K562 (cell line): ENCODE results near the gene CTNS. TPM values are rescaled to one million over a fixed set of nuclear protein-coding genes. Genes with fewer than 3 reads are reported as not detected.

ENCODE experiments used
- ATAC-seq: fragments of 200-7000 bp; cut with Tn5 transposase; 3 replicates; pipeline ENCODE4 v1.9.1; 2020; ENCODE audit warnings: moderate library complexity
- BruUV-seq: library from RNA; stranded (reverse); fragments of 400-500 nt; replicated peaks from 2 replicates; lab custom pipeline; 2021; lab: Mats Ljungman, UMichigan
- CTCF ChIA-PET: fragments of 300-600 bp; formaldehyde crosslinking; extraction: SDS; loops from one replicate; lab custom pipeline; 2021; ENCODE audit warnings: low intra/inter-chr PET ratio; lab: Yijun Ruan, JAX
- POLR2A ChIA-PET: fragments of 300-600, 350-650 bp; sonication (Branson Sonifier 250); formaldehyde crosslinking; extraction: SDS; loops from one replicate; lab custom pipeline; 2021; ENCODE audit warnings: antibody characterized with exemption, inconsistent platforms; lab: Yijun Ruan, JAX
- DNase-seq, 4 experiments: peaks; one replicate each; pipeline versions ENCODE4 v3.0.0 to v3.0.0-alpha.2; 2011 to 2018; ENCODE audit warnings: low spot score in 3 of 4, mixed read lengths in 3 of 4; ENCODE audit errors: extremely low read depth in 1 of 4
- FAIRE-seq: peaks from 2 replicates; lab custom pipeline; 2011; peaks lifted over from hg19 to GRCh38; lab: Jason Lieb, UNC
- H2AFZ ChIP-seq: 2 replicates; pipeline ENCODE4 v1.6.0; 2011; ENCODE audit warnings: low read depth, low read length, control low read depth, inconsistent platforms
- H3K27ac ChIP-seq: fragments of 200-600 bp; 3 replicates; pipeline ENCODE4 v1.8.0; 2011; ENCODE audit warnings: low read depth, mild to moderate bottlenecking, control low read depth, inconsistent platforms, low read length, moderate library complexity, mixed read lengths; ENCODE audit errors: extremely low read depth
- H3K27me3 ChIP-seq, 2 experiments: fragments of 300-600 bp in 1 of 2; 2 replicates in 1 of 2; 3 replicates in 1 of 2; pipeline versions ENCODE4 v1.6.0 to v1.8.0; 2011; ENCODE audit warnings: inconsistent platforms in 2 of 2, low read length in 2 of 2, mild to moderate bottlenecking in 1 of 2, mixed read lengths in 1 of 2, moderate library complexity in 1 of 2; ENCODE audit not compliant: control insufficient read depth in 2 of 2, insufficient read depth in 2 of 2
- H3K36me3 ChIP-seq: fragments of 300-600 bp; 3 replicates; pipeline ENCODE4 v1.8.0; 2011; ENCODE audit warnings: mild to moderate bottlenecking, low read length, inconsistent platforms; ENCODE audit not compliant: control insufficient read depth, insufficient read depth
- H3K4me1 ChIP-seq, 2 experiments: fragments of 200-600 bp in 1 of 2; replicated peaks in 1 of 2; 2 replicates in 1 of 2; 3 replicates in 1 of 2; pipeline versions ENCODE4 v1.5.1 to v1.8.0; 2011; ENCODE audit warnings: inconsistent platforms in 2 of 2, low read length in 2 of 2, mild to moderate bottlenecking in 1 of 2, mixed read lengths in 1 of 2, moderate library complexity in 1 of 2; ENCODE audit not compliant: control insufficient read depth in 2 of 2, insufficient read depth in 2 of 2
- H3K4me2 ChIP-seq: 2 replicates; pipeline ENCODE4 v1.6.1; 2011; ENCODE audit warnings: low read length, control low read depth, inconsistent platforms, mixed read lengths; ENCODE audit not compliant: insufficient read depth
- H3K4me3 ChIP-seq: fragments of 200-600 bp; sonication (generic), shearing (Covaris generic); 2 replicates; pipeline ENCODE4 v1.5.1; 2016; ENCODE audit warnings: control low read depth, inconsistent platforms
- H3K79me2 ChIP-seq: fragments of 200-600 bp; 3 replicates; pipeline ENCODE4 v1.8.0; 2011; ENCODE audit warnings: low read length, inconsistent platforms; ENCODE audit not compliant: control insufficient read depth, insufficient read depth
- H3K9ac ChIP-seq, 2 experiments: 2 replicates each; pipeline versions ENCODE4 v1.6.0 to v1.6.1; 2011; ENCODE audit warnings: low read depth in 2 of 2, low read length in 2 of 2, control low read depth in 1 of 2, inconsistent platforms in 1 of 2, mild to moderate bottlenecking in 1 of 2, mixed read lengths in 1 of 2; ENCODE audit not compliant: insufficient read depth in 1 of 2
- H3K9me1 ChIP-seq: one replicate; pipeline ENCODE4 v1.6.0; 2011; ENCODE audit warnings: inconsistent platforms, mild to moderate bottlenecking, low read length, moderate library complexity; ENCODE audit not compliant: control insufficient read depth, insufficient read depth
- H3K9me3 ChIP-seq: replicated peaks from 2 replicates; pipeline ENCODE4 v1.5.1; 2011; ENCODE audit warnings: low read depth, low read length, inconsistent platforms; ENCODE audit not compliant: control insufficient read depth, insufficient read depth
- H4K20me1 ChIP-seq: replicated peaks from 2 replicates; pipeline ENCODE4 v1.6.1; 2011; ENCODE audit warnings: low read length, inconsistent platforms, mixed read lengths; ENCODE audit not compliant: control insufficient read depth, insufficient read depth
- E2F3 ChIP-seq: fragments of 250-450 bp; sonication (Bioruptor Pico); IDR thresholded peaks from 2 replicates; pipeline ENCODE4 v1.4.0; 2020; ENCODE audit warnings: mild to moderate bottlenecking
- MAZ ChIP-seq, 2 experiments: fragments of 450-650 bp in 1 of 2; sonication (generic) in 1 of 2; formaldehyde crosslinking; IDR thresholded peaks in 1 of 2; conservative IDR thresholded peaks in 1 of 2; 2 replicates each; pipeline versions ENCODE4 v1.4.0 to v1.5.0; 2020; ENCODE audit warnings: mild to moderate bottlenecking in 1 of 2, missing genetic modification reagents in 1 of 2
- NKRF ChIP-seq: fragments of 450-650 bp; IDR thresholded peaks from 2 replicates; pipeline ENCODE4 v1.6.1; 2016; ENCODE audit warnings: borderline replicate concordance
- PRDM10 ChIP-seq: fragments of 450-650 bp; IDR thresholded peaks from 2 replicates; pipeline ENCODE4 v1.6.1; 2018; ENCODE audit not compliant: partially characterized antibody
- ZNF253 ChIP-seq: fragments of 250-450 bp; sonication (Bioruptor Pico); conservative IDR thresholded peaks from 2 replicates; pipeline ENCODE4 v1.6.1; 2021; ENCODE audit warnings: mild to moderate bottlenecking
- WGBS: fragments of 100-300 bp; shearing (Covaris generic); methylation state at CpG from one replicate; pipeline ENCODE4 v1.1.6; 2016; ENCODE audit warnings: low coverage, mixed read lengths; ENCODE audit not compliant: insufficient coverage; ENCODE audit errors: missing lambda C conversion rate; 5-methylcytosine and 5-hydroxymethylcytosine counted together
- in situ Hi-C: fragments of 300-500 bp; cut with MboI; formaldehyde crosslinking; loops from 4 replicates; pipeline ENCODE4 v1.15.0; 2018; ENCODE audit warnings: inconsistent platforms, mixed read lengths
- intact Hi-C: fragments of 100-400 bp; cut with micrococcal nuclease; formaldehyde crosslinking; loops from 2 replicates; pipeline ENCODE4 v1.14.2; 2022
- polyA plus RNA-seq, 8 experiments: library from polyadenylated mRNA; depleted of rRNA in 4 of 8; stranded (reverse) in 5 of 8; unstranded in 3 of 8; fragments of >200 nt; fragmentation: Nextera tagmentation in 2 of 8; fragmentation: Illumina TruSeq in 1 of 8; extraction: Ambion mirVana in 2 of 8; extraction: Trizol in 1 of 8; gene quantifications; 2 replicates each; pipeline versions ENCODE4 v1.2.1 to v1.2.3, GENCODE V29; 2011 to 2014; ENCODE audit warnings: inconsistent platforms in 1 of 8, missing spikeins in 1 of 8
- total RNA-seq, 7 experiments: library from RNA; depleted of rRNA in 6 of 7; stranded (reverse); fragments of >200 nt in 6 of 7; fragmentation: Illumina TruSeq in 2 of 7; extraction: Trizol in 2 of 7; gene quantifications; 2 replicates each; pipeline versions ENCODE4 v1.2.1 to v1.2.3, GENCODE V29; 2011 to 2021; ENCODE audit warnings: low replicate concordance in 1 of 7

CTNS gene
- total and polyA plus RNA-seq, 9 of the 15 experiments (the other 6 are each of a cell fraction or from before 2014, with no cell fraction given), result 0.66 to 8.4 (median 4.9) TPM

GRCh38 chr17:3669085-3669347 is 32.5 kb downstream of the CTNS start (continued):
- TF ChIP-seq PRDM10 (no peak), E2F3 (CRISPR knock-in tag) (no peak), NKRF (peak; percentile 51; the same call in 1 of the 2 replicates), ZNF253 (CRISPR knock-in tag) (no peak)
- TF ChIP-seq, all 486 proteins: peak for 8

GRCh38 chr17:3669548-3669947 is 33.0 kb downstream of the CTNS start:
- Histone ChIP-seq H2AFZ (no peak overlapping the region), H3K9me1 (peaks cover 6% of the 10 kb centered on the region), H3K9ac (peak overlapping the region; percentile 82 to 99; a peak in 3 of 4 replicates), H3K4me2 (peak overlapping the region; percentile 82), H3K4me3 (peak overlapping the region; percentile 87), H3K4me1 (peaks cover 6 to 31% of the 10 kb centered on the region in 2 experiments; a peak in 4 of 5 replicates), H3K36me3 (peaks cover 7% of the 10 kb centered on the region; the same call in 2 of the 3 replicates), H4K20me1 (0 out of 2 replicates have a peak, but pooled peaks cover 16% of the 10 kb centered on the region), H3K27me3 (no peaks in the 10 kb centered on the region; a peak in 1 of 5 replicates)
- CTCF ChIA-PET, result no interaction called here
- DNase-seq, result no peak
- ATAC-seq, result no peak
- in situ Hi-C loops, result no loop called here
- BruUV-seq, result no TSS peak
- no peak for TF ChIP-seq MAZ (CRISPR knock-in tag; conservative IDR thresholded peaks at IDR 0.05 in 1 of 2, IDR thresholded peaks at IDR 0.05 in 1 of 2)
- TF ChIP-seq, all 486 proteins: peak for 0
- WGBS, result 27% methylated on average over 12 of the region's 12 CpGs
- peaks cover 20% of the 10 kb centered on the region for H3K79me2 ChIP-seq
- no peak for FAIRE-seq
- H3K27ac ChIP-seq, result peak overlapping the region; percentile 79; the same call in 1 of the 3 replicates
- H3K9me3 ChIP-seq, result no peaks in the 10 kb centered on the region
- intact Hi-C loops, result no loop called here
- POLR2A ChIA-PET, result no interaction called here
